HG03108 (cell line): Measurements from ENCODE around the gene ADISSP.

ENCODE experiments used
- ATAC-seq: cut with Tn5 transposase; IDR thresholded peaks from one replicate; pipeline ENCODE4 v1.9.1; 2021; ENCODE audit warnings: moderate library complexity; ENCODE audit not compliant: unreplicated experiment

ADISSP gene

GRCh38 chr20:3739054-3739925 lies 28.3 kb downstream of the ADISSP start:
- no peak for ATAC-seq

- no peak for ATAC-seq
Measured at GRCh38 chr20:3738111-3739053, 29.2 kb downstream of the ADISSP start.

- no peak for ATAC-seq
Measured at GRCh38 chr20:3735768-3736167, 31.8 kb downstream of the ADISSP start.

GRCh38 chr20:3734111-3734843 lies 33.3 kb downstream of the ADISSP start:
- ATAC-seq: no peak

- no peak for ATAC-seq
Measured at GRCh38 chr20:3733119-3733995, 34.2 kb downstream of the ADISSP start.

GRCh38 chr20:3732327-3733118 lies 35.0 kb downstream of the ADISSP start, which contains the start of gene HSPA12B:
Gene HSPA12B (plus strand): TSS chr20:3732685. CDS start chr20:3738675, 5,990 bp downstream.
- ATAC-seq: no peak

- ATAC-seq: no peak
Measured at GRCh38 chr20:3731944-3732326, 35.6 kb downstream of the ADISSP start.

- ATAC-seq: no peak
Measured at GRCh38 chr20:3730803-3731672, 36.5 kb downstream of the ADISSP start.

- no peak for ATAC-seq
Measured at GRCh38 chr20:3729811-3730540, 37.6 kb downstream of the ADISSP start.

- no peak for ATAC-seq
Measured at GRCh38 chr20:3729378-3729777, 38.2 kb downstream of the ADISSP start.

- no peak for ATAC-seq
Measured at GRCh38 chr20:3728876-3729275, 38.7 kb downstream of the ADISSP start.

- ATAC-seq: no peak
Measured at GRCh38 chr20:3728354-3728753, 39.2 kb downstream of the ADISSP start.

- ATAC-seq: no peak
Measured at GRCh38 chr20:3727401-3728021, 40.0 kb downstream of the ADISSP start.

- ATAC-seq: no peak
Measured at GRCh38 chr20:3724356-3724755, 43.2 kb downstream of the ADISSP start.

GRCh38 chr20:3723284-3723683 lies 44.3 kb downstream of the ADISSP start:
- ATAC-seq: no peak

GRCh38 chr20:3721912-3722311 lies 45.6 kb downstream of the ADISSP start:
- ATAC-seq: no peak

GRCh38 chr20:3720626-3721025 lies 46.9 kb downstream of the ADISSP start:
- no peak for ATAC-seq
